Measurements from ENCODE around the gene APAF1. TPM values are rescaled to one million over a fixed set of nuclear protein-coding genes. Genes with fewer than 3 reads are reported as not detected.

The APAF1 gene
- total and polyA plus RNA-seq, 10 of the 15 experiments (the other 5 are each of a cell fraction or from before 2014, with no cell fraction given) = 4.2 to 19.1 (median 14.2) TPM

DNA sequence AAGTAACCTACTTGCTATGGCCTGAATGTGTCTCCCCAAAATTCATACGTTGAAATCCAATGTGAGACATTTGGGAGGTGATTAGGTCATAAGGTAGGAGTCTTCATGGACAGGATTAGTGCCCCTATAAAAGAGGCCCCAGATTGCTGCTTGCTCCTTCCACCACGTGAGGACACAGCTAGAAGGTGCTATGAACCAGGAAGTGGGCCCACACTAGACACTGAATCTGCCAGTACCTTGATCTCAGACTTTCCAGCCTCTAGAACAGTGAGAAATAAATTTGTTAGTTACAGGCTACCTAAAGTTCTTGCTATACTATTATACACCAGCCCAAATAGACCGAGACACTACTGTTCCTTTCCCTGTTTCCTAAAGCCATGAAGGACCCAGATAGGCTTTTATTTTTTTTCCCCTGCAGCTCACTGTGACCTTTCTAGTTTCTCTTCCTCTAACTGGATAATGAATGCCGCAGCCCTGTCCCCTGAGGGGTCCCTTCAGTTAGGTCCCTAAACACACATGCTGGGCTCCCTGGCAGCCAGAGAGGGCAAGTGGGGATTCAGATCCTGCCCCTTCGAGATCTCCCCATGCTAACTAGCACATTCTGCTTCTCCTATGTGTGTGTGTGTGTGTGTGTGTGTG, 32.3 kb upstream of the APAF1 start (continued):
- TF ChIP-seq CUX1 (IDR thresholded peaks at IDR 0.05; ENCODE audit: insufficient replicate concordance, low read depth, low read length) (no peak), NFXL1 (IDR thresholded peaks at IDR 0.05; ENCODE audit: borderline replicate concordance) (no peak), EGR1 (IDR thresholded peaks at IDR 0.05; ENCODE audit: borderline replicate concordance in 1 of 2, low read depth in 2 of 2, low read length in 2 of 2) (no peak), PAX8 (IDR thresholded peaks at IDR 0.05) (no peak), KLF5 (IDR thresholded peaks at IDR 0.05; ENCODE audit: partially characterized antibody) (no peak), TBL1XR1 (IDR thresholded peaks at IDR 0.05; ENCODE audit: low read depth, low read length) (no peak), POU2F2 (IDR thresholded peaks at IDR 0.05; ENCODE audit: borderline replicate concordance, low read depth, low read length) (no peak), ZBED1 (IDR thresholded peaks at IDR 0.05; ENCODE audit: borderline replicate concordance) (no peak), HDGF (IDR thresholded peaks at IDR 0.05) (peak; percentile 94), NR2C1 (IDR thresholded peaks at IDR 0.05) (peak; percentile 65), BMI1 (IDR thresholded peaks at IDR 0.05; ENCODE audit: borderline replicate concordance) (0 out of 2 replicates have a peak, but pooled peaks have one; percentile 20), RB1 (IDR thresholded peaks at IDR 0.05; ENCODE audit: borderline replicate concordance) (no peak), POLR2AphosphoS5 (IDR thresholded peaks at IDR 0.05; ENCODE audit: low read length) (no peak), PAX5 (IDR thresholded peaks at IDR 0.05; ENCODE audit: borderline replicate concordance, low read depth, low read length) (no peak), SREBF1 (IDR thresholded peaks at IDR 0.05; ENCODE audit: low read length) (no peak), CBX5 (IDR thresholded peaks at IDR 0.05; ENCODE audit: low read depth) (no peak), CREB1 (IDR thresholded peaks at IDR 0.05; ENCODE audit: low read depth) (no peak), CBX3 (IDR thresholded peaks at IDR 0.05; ENCODE audit: borderline replicate concordance, low read depth) (no peak), RCOR1 (conservative IDR thresholded peaks at IDR 0.05; ENCODE audit: low read depth, low read length) (no peak), RAD51 (IDR thresholded peaks at IDR 0.05) (peak; percentile 87)
- TF ChIP-seq, protein P1, sequence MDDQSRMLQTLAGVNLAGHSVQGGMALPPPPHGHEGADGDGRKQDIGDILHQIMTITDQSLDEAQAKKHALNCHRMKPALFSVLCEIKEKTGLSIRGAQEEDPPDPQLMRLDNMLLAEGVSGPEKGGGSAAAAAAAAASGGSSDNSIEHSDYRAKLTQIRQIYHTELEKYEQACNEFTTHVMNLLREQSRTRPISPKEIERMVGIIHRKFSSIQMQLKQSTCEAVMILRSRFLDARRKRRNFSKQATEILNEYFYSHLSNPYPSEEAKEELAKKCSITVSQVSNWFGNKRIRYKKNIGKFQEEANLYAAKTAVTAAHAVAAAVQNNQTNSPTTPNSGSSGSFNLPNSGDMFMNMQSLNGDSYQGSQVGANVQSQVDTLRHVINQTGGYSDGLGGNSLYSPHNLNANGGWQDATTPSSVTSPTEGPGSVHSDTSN (IDR thresholded peaks at IDR 0.05; ENCODE audit: insufficient replicate concordance, low read depth, low read length) = no peak
- TF ChIP-seq, protein P2, sequence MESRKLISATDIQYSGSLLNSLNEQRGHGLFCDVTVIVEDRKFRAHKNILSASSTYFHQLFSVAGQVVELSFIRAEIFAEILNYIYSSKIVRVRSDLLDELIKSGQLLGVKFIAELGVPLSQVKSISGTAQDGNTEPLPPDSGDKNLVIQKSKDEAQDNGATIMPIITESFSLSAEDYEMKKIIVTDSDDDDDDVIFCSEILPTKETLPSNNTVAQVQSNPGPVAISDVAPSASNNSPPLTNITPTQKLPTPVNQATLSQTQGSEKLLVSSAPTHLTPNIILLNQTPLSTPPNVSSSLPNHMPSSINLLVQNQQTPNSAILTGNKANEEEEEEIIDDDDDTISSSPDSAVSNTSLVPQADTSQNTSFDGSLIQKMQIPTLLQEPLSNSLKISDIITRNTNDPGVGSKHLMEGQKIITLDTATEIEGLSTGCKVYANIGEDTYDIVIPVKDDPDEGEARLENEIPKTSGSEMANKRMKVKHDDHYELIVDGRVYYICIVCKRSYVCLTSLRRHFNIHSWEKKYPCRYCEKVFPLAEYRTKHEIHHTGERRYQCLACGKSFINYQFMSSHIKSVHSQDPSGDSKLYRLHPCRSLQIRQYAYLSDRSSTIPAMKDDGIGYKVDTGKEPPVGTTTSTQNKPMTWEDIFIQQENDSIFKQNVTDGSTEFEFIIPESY (IDR thresholded peaks at IDR 0.05) = no peak
- TF ChIP-seq, protein P3, sequence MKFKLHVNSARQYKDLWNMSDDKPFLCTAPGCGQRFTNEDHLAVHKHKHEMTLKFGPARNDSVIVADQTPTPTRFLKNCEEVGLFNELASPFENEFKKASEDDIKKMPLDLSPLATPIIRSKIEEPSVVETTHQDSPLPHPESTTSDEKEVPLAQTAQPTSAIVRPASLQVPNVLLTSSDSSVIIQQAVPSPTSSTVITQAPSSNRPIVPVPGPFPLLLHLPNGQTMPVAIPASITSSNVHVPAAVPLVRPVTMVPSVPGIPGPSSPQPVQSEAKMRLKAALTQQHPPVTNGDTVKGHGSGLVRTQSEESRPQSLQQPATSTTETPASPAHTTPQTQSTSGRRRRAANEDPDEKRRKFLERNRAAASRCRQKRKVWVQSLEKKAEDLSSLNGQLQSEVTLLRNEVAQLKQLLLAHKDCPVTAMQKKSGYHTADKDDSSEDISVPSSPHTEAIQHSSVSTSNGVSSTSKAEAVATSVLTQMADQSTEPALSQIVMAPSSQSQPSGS (IDR thresholded peaks at IDR 0.05; ENCODE audit: low read length) = no peak
